ENCODE data around the gene MYO1D. TPM values are rescaled to one million over a fixed set of nuclear protein-coding genes. Genes with fewer than 3 reads are reported as not detected.

MYO1D gene
- total RNA-seq, 2 donors from 2014 or later = 42.9 to 43.7 TPM

GRCh38 chr17:32588135-32588534 lies 288.8 kb downstream of the MYO1D start:
- peaks cover 15% of the 10 kb centered on the region for H3K9me3 ChIP-seq (ENCODE audit: control insufficient read depth, low read length)
- Mint-ChIP-seq H3K4me1 (no peaks in the 10 kb centered on the region), H3K4me3 (no peak overlapping the region), H3K27ac (no peak overlapping the region), H3K9me3 (peaks cover 14% of the 10 kb centered on the region), H3K27me3 (ENCODE audit: insufficient read depth) (no peaks in the 10 kb centered on the region), H3K36me3 (ENCODE audit: low read depth) (peaks cover 14% of the 10 kb centered on the region)
- H3K4me3 ChIP-seq (ENCODE audit: low read length) = no peak overlapping the region
- H3K9ac ChIP-seq (ENCODE audit: extremely low read depth, low read length, poor library complexity, severe bottlenecking) = no peak overlapping the region
- H3K27ac ChIP-seq (ENCODE audit: low read depth, low read length) = no peak overlapping the region
- H3K4me1 ChIP-seq (ENCODE audit: control insufficient read depth, insufficient read depth, low read length) = no peaks in the 10 kb centered on the region
- H3K36me3 ChIP-seq (ENCODE audit: control insufficient read depth, insufficient read depth, low read length) = peaks cover 7% of the 10 kb centered on the region
- DNase-seq = no peak
- TF ChIP-seq CTCF (conservative IDR thresholded peaks at IDR 0.05) = no peak
- 79 to 100% methylated on average over 2 to 3 of the region's 3 CpGs for WGBS, 2 experiments (ENCODE audit: insufficient coverage in 1 of 2, insufficient read length in 1 of 2)
- H3K27me3 ChIP-seq (ENCODE audit: control insufficient read depth, insufficient read depth, low read length, poor library complexity, severe bottlenecking) = no peaks in the 10 kb centered on the region

GRCh38 chr17:32586666-32587065 lies 290.3 kb downstream of the MYO1D start:
- Histone ChIP-seq H3K9ac (ENCODE audit: extremely low read depth, low read length, poor library complexity, severe bottlenecking) (no peak overlapping the region), H3K4me3 (ENCODE audit: low read length) (no peak overlapping the region), H3K27me3 (ENCODE audit: control insufficient read depth, insufficient read depth, low read length, poor library complexity, severe bottlenecking) (no peaks in the 10 kb centered on the region), H3K4me1 (ENCODE audit: control insufficient read depth, insufficient read depth, low read length) (no peaks in the 10 kb centered on the region), H3K36me3 (ENCODE audit: control insufficient read depth, insufficient read depth, low read length) (peaks cover 7% of the 10 kb centered on the region), H3K27ac (ENCODE audit: low read depth, low read length) (no peak overlapping the region), H3K9me3 (ENCODE audit: control insufficient read depth, low read length) (peaks cover 28% of the 10 kb centered on the region)
- Mint-ChIP-seq H3K36me3 (ENCODE audit: low read depth) (peaks cover 23% of the 10 kb centered on the region), H3K9me3 (peaks cover 26% of the 10 kb centered on the region), H3K27me3 (ENCODE audit: insufficient read depth) (no peaks in the 10 kb centered on the region), H3K4me1 (no peaks in the 10 kb centered on the region), H3K4me3 (no peak overlapping the region), H3K27ac (no peak overlapping the region)
- no peak for TF ChIP-seq CTCF (conservative IDR thresholded peaks at IDR 0.05)
- DNase-seq = no peak
- WGBS, 2 experiments (ENCODE audit: insufficient coverage in 1 of 2, insufficient read length in 1 of 2) = 80 to 95% methylated on average over 2 of the region's 2 CpGs

- 100% methylated on average over 1 of the region's 1 CpG; no CpG with 5 or more reads in 1 of the 2 experiments for WGBS, 2 experiments (ENCODE audit: insufficient coverage in 1 of 2, insufficient read length in 1 of 2)
Observed at GRCh38 chr17:32584792-32585191, 292.1 kb downstream of the MYO1D start.

More at GRCh38 chr17:32584792-32585191, 292.1 kb downstream of the MYO1D start:
- H3K36me3 ChIP-seq (ENCODE audit: control insufficient read depth, insufficient read depth, low read length) = peaks cover 7% of the 10 kb centered on the region
- H3K4me1 ChIP-seq (ENCODE audit: control insufficient read depth, insufficient read depth, low read length) = no peaks in the 10 kb centered on the region
- H3K4me3 ChIP-seq (ENCODE audit: low read length) = no peak overlapping the region
- no peak for TF ChIP-seq CTCF (conservative IDR thresholded peaks at IDR 0.05)
- no peak overlapping the region for H3K27ac ChIP-seq (ENCODE audit: low read depth, low read length)
- Mint-ChIP-seq H3K9me3 (peaks cover 38% of the 10 kb centered on the region), H3K27ac (no peak overlapping the region), H3K4me1 (no peaks in the 10 kb centered on the region), H3K4me3 (no peak overlapping the region), H3K36me3 (ENCODE audit: low read depth) (peaks cover 27% of the 10 kb centered on the region), H3K27me3 (ENCODE audit: insufficient read depth) (no peaks in the 10 kb centered on the region)
- no peak for DNase-seq
- H3K27me3 ChIP-seq (ENCODE audit: control insufficient read depth, insufficient read depth, low read length, poor library complexity, severe bottlenecking) = no peaks in the 10 kb centered on the region
- no peak overlapping the region for H3K9ac ChIP-seq (ENCODE audit: extremely low read depth, low read length, poor library complexity, severe bottlenecking)
- H3K9me3 ChIP-seq (ENCODE audit: control insufficient read depth, low read length) = peaks cover 38% of the 10 kb centered on the region
